GM18520 (cell line): Measurements from ENCODE around the gene LPP.

ENCODE experiments used
- ATAC-seq: cut with Tn5 transposase; IDR thresholded peaks from one replicate; pipeline ENCODE4 v1.9.1; 2021; ENCODE audit not compliant: unreplicated experiment

The LPP gene

DNA sequence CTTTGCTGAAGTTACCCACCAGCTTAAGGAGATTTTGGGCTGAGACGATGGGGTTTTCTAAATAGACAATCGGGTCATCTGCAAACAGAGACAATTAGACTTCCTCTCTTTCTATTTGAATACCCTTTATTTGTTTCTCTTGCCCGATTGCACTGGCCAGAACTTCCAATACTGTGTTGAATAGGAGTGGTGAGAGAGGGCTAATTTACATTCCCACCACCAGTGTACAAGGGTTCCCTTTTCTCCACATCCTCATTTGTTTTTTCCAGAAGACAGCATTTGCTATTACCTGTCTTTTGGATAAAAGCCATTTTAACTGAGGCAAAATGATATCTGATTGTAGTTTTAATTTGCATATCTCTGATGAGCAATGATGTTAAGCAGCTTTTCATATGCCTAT is 687.9 kb downstream of the LPP start:
- no peak for ATAC-seq

- ATAC-seq = no peak
Measured at GRCh38 chr3:188842639-188843038, 688.7 kb downstream of the LPP start.

GRCh38 chr3:188844096-188844495 is 690.1 kb downstream of the LPP start:
- ATAC-seq = no peak

GRCh38 chr3:188845514-188845913 is 691.6 kb downstream of the LPP start:
- ATAC-seq = no peak

DNA sequence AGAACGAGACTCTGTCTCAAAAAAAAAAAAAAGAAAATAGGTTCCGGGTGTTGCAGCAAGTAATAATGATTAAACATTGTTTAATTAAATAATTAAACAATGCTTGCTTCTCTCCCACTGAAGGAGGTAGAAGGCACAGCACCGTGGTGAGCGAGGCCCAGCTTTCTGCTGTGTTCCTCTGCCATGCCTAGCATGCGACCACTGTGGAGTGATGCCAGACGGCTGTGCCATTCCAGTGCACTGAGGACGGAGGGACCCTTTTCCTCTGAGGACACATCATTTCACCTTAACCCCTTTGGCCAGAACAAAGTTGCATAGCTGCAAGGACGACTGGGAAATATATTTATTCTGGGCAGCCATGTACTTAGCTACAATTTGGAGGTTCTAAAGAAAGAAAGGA is 695.0 kb downstream of the LPP start:
- no peak for ATAC-seq

GRCh38 chr3:188853856-188854771 is 700.2 kb downstream of the LPP start:
- no peak for ATAC-seq

DNA sequence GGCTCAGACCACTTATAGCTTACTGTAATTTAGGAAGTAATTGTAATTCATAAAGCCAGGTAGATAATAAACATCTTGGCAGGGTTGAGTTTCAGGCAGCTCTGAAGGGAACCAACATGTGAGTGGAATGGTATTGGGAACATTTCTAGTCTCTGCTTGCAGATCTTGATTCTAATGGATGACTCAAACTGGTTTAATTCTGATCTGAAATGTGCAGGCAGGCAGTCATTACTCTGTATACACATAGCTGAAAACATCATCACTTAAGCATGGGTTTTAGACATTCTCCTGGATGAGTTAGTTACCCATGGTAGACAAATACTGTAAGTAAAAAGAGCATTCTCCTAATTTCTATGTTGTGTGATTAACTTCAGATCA is 700.8 kb downstream of the LPP start:
- ATAC-seq = no peak

DNA sequence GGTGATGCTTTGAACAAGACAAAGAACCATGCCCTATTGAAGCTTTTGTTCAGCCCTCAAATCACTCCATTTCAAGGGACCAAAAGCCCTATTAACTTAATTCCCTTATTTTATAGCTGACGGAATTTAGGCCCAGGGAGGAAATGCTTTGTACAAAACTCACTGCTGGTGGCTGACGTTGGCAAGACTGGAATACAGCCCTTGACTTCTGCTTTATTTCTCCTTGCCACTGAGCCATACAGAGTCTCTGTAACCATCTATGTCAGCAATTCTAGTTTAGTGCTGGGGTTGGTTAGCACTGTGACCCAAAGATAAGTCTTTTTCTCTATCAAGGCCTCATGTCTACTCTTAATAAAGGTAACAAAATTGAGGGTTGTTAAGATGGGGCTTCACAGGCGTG is 701.7 kb downstream of the LPP start:
- ATAC-seq = no peak

DNA sequence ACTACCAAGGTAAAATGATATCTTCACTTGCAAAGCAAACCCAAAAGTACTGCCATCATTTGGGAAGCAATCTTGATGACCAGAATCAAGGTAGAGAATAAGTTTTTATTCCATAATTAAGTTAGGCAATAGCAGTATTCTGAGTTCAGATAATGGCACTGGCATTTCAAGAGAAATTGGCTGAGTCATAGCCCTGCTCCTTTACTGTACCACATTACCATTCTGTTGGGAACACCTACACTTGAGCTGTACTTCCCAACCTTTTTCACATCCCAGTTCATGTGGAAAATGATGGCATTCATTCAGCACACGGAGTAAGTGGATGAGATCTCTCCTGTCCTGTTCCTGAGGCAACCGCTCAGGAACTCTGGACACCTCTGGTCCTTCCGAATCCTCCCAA is 706.2 kb downstream of the LPP start:
- no peak for ATAC-seq

DNA sequence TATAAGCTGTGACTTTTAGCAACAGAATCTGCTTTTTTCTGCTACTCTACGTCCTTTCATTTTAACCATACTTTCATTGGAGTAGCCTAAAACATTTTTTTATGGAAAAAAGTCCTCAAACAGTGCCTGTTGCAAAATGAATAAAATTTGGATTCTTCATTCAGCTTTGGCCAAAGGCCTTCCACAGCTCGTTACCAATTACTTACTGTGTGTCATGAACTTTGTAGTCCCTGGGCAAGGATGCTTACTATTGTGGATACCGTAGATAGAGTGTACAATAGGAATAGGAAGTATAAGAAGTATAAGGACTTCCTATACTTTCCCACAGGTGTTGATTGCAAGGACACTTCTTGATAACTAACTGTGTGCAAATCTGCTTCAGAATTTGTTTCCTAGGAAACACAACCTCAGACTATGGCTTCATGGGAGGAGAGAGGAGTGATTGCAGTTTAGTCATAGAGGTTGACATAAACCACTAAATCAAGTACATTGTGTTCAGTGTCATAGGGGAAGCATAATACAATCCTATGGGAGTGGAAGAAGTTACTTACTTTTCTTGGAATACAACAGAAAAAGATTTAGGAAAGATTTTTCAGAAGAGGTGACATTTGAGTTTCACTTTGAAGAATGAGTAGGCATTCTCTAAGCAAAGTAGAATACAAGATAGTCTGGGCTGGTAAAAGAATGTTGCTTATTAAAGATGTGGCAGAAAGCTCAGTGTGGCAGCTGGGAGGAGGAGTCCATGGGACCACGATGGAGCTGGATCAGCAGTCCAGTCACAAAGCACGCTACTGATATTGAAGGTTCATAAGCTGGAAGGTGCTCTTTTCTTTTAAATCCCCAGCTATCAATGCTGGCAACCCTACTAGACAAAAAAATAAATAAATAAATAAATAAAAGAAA is 708.1 kb downstream of the LPP start:
- no peak for ATAC-seq

- no peak for ATAC-seq
Measured at GRCh38 chr3:188863999-188864406, 710.0 kb downstream of the LPP start.

GRCh38 chr3:188867691-188868265 is 713.8 kb downstream of the LPP start:
- no peak for ATAC-seq

- ATAC-seq = no peak
Measured at GRCh38 chr3:188868803-188869202, 714.8 kb downstream of the LPP start.

DNA sequence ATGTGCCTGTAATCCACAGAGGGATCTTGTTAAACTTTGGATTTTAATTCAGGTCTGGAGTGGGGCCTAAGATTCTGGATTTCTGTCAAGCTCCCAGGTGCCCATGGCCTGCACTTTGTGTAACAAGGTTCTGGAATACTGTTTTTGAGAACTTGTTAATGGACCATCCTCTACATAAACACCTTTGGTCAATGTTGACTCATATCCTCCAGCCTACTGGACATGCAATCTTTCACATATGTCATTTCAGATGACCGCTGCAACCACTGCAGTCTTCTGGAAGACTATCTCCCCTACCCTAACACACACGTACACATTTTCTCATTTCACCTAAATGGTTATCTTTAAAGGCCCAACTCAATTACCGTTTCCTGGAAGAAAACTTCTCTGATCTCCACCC is 715.7 kb downstream of the LPP start:
- ATAC-seq = no peak

DNA sequence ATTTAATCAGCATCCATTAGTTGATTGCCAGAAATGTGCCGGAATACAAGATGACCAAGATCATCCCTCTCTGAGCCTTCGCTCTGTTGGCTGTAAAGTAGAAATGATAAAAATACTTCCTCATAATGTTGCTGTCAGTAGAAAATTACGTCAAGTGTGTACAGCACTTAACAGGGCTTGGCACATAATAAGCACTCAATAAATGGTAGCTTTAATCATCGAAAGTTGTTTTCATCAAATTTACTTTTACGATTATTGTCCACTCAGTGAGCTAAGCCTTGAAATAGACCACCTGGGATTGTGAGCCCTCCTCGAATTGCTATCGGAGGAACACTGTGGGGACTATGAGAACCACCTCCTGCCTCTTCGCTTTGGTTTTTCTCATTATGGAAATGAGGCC is 716.5 kb downstream of the LPP start:
- no peak for ATAC-seq

DNA sequence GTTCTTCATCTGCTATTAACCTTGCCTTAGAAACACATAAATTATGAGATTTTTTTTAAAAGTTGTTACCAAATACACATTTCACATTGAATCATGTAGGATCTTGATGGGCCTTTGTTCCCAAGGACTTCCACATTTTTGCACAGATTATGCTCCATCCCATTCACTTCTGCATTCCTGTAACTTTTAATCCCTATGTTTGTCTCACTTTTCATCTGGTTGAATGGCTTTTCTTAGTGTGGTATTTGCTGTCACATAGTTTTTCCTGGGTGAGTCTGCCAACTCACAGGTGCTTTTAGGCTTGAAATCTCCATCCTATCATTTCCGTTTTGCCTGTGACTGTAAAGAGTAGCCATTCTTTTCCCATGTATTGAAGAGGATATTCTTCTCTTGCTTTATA is 720.6 kb downstream of the LPP start:
- ATAC-seq = no peak

DNA sequence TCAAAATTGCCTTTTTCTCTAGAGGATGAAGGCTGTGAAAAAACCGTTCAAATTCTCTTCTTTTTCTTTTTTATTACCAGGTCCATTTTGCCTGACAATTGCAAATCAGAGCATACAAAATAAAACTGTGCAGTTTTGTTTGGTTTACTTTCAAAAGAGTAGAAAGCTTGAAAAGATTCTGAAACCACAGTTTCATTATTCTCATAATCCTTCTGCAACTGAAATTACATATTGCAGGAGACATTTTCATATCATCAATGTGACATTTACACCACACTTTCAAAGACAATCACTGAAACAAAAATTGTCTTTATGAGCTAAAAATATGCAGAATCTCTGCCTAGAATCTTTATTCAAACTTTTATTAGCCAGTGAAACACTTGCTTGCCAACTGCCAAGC is 721.5 kb downstream of the LPP start:
- no peak for ATAC-seq

DNA sequence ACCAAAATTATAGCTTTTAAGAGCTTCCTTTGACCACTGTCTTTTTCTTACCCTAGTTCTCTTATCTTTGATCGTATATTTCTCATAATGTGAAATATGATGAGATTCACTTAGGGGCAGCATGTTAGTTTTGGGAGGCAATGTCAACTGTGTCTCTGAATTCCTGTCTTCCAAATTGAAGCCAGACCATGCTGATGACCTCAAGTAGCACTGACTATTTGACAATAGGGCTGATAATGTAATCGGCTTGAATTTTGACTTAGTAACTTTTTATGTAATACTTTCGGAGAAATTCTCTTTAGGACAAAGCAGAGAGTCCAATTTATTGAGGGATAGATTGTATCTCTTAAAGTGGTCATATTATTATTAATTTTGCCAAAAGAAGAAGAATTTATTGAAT is 722.4 kb downstream of the LPP start:
- ATAC-seq = no peak

DNA sequence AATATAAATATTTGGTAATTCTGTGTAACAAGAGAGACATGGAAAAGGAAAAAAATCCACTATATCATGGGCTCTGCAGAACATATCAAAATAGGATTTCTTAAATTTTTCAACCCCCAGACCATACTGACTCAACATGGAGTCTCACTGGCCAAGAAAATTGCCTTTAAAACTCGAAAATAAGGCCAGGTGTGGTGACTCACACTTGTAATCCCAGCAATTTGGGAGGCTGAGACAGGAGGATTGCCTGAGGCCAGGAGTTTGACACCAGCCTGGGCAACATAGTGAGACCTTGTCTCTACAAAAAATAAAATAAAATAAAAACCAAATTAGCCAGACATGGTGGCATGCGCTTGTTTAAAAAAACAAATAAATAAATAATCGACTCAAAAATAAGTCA is 723.4 kb downstream of the LPP start:
- no peak for ATAC-seq

- no peak for ATAC-seq
Measured at GRCh38 chr3:188878076-188878475, 724.1 kb downstream of the LPP start.

GRCh38 chr3:188881954-188882641 is 728.1 kb downstream of the LPP start:
- no peak for ATAC-seq
